Inferior parietal cortex (tissue), 1 donor: Measurements from ENCODE around the gene TJP2.

Experiments used
- DNase-seq: peaks from one replicate; pipeline ENCODE4 v3.0.0-alpha.2; 2016; ENCODE audit errors: extremely low spot score

Gene TJP2

DNA sequence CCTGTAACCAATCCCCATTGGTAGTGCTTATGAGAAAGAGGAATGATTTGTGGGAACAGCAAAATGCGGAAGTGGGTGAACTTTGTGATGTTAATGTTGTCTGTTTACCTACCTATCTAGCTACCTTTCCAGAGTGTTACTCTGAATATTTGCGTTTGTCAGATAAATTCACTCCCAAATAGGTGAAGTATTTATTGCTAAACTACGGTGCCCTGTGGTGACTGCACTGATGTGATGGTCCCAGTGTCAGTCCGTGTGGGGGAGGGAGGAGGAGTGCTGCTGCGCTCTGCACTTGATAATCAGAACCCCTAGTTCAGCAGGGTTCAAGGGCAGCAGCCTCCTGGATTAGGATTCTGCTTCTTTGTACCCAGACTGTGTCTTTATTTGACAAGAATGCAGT, 55.3 kb downstream of the TJP2 start:
- DNase-seq, result no peak

DNA sequence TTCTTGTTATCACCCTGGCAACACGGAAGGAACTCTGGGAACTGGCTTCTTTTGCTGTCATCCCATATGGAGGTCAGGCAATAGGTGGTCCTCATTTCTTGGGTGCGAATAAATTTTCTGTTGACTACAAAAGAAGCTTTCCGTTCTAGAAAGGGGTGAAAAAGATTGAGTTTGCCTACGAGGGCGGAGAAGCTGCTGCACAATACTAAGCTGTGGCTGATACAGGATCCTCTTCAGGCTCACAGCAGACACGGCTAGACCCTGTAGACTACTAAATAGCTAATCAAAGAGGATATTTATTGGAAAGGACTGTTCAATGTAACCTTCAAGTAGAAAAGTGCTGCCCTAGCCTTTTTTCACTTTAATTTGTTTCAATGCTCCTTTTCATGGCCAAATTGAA, 58.1 kb downstream of the TJP2 start:
- no peak for DNase-seq

DNA sequence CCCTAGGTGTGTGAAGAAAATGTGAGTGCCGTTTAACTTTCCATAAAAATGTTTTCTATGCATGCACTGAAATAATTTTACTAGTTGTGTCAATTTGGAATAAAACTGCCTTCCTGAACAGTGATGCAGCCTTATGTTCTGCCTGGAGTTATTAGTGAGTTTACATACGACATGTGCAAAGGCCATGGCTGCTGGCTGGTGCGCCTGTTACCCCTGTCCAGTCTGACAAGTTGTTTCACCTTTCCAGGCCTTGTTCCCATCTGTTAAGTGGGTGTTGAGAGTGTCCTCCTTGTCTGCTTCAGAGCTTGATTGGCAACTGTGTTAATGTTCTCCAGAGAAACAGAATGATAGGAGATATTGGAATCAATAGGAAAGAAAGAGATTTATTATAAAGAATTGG, 60.6 kb downstream of the TJP2 start:
- DNase-seq, result no peak

DNA sequence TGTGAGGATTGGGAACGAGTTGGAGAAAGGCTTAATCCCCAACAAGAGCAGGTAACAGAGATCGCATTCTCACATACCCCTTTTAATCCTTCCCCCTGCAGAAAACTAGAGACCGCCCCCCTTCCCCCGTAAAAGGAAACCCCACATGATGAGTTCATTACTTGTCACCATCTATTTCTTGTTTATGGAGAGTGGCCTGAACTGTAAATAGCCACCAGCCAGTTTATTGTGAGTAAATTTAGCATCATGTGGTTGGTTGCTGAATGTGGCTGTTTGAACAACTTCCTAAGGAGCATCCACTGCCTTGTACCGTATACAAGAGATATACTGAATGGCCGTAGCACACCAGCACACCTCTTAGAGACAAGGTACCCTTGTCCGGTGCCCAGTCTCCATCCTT, 62.1 kb downstream of the TJP2 start:
- no peak for DNase-seq

DNA sequence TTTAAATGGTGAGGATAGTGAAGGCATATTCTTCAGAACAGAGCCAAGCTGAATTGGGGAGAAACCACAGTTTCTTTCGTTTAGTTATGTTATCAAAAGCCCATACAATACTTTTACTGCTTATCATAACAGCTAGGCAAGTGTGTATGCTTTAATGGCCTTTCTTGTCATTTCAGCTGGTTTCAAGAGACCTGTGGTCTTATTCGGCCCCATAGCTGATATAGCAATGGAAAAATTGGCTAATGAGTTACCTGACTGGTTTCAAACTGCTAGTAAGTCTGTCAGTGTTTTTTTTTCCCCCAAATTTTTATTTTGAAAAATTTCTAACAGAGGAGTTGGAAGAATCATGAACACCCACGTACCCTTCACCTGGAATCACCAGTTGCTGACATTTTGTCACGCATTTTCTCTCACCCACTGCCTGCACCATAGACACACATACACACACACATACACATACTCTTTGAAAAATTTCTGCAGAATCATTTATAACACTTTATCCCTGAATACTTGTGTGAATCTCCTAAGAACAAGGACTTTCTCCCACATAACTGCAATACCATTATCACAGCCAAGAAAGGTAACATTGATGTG, 63.7 kb downstream of the TJP2 start:
- no peak for DNase-seq

DNA sequence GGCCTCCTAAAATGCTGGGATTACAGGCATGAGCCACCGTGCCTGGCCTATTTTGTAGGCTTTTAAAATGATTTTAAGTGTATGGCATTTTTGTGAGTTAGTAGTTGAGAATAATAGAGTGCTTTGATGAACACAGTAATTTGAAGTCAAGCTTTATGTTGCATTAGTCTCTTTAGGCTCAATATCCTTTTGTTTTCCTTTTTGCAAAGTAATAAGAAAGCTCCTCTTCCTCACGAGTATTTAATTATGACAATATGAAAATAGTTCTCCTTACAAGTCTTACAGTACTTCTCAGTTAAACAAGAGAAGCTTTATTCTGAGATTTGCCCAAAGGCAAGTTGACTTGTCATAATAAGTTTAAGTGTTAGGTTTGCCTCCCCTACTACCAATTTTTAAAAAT, 69.0 kb downstream of the TJP2 start:
- DNase-seq, result no peak

DNA sequence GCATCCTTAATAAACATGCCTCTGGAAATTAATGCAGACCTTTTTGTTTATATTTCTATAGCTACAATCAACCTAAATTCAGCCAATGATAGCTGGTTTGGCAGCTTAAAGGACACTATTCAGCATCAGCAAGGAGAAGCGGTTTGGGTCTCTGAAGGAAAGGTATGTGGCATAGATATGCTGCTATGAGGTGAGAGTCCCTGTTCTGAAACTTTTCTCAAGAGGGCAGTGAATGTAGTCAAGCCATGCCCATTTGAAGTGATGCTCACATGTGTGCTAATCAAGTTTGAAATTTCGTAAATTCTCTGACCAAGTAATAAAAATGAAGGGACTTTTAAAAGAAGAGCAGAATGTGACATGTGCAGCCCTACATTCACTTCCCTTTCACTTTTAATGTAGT, 72.6 kb downstream of the TJP2 start:
- DNase-seq, result no peak

DNA sequence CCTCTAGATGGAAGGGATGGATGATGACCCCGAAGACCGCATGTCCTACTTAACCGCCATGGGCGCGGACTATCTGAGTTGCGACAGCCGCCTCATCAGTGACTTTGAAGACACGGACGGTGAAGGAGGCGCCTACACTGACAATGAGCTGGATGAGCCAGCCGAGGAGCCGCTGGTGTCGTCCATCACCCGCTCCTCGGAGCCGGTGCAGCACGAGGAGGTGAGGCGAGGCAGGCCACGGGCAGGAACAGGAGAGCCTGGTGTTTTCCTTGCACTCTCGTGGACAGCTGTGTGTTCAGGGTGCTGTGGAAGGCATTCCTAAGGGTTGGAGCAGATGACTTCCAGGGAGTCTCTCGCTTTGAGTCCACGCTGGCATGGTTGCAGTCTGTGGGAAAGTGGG, 73.9 kb downstream of the TJP2 start:
- no peak for DNase-seq

DNA sequence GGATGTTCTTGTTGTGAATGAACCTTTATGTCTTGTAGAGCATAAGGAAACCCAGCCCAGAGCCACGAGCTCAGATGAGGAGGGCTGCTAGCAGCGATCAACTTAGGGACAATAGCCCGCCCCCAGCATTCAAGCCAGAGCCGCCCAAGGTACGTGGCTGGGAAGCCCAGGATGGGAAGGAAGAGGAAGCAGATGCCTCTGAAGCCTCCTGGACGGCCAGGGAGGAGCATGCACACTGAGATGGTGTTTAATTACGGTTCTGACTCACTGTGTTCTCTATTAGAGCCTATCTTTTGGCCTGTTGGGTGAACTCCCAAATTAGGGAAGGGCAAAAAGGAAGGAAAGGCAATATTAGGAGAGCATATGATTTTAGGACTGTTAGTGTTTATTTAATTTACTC, 75.3 kb downstream of the TJP2 start:
- no peak for DNase-seq

DNA sequence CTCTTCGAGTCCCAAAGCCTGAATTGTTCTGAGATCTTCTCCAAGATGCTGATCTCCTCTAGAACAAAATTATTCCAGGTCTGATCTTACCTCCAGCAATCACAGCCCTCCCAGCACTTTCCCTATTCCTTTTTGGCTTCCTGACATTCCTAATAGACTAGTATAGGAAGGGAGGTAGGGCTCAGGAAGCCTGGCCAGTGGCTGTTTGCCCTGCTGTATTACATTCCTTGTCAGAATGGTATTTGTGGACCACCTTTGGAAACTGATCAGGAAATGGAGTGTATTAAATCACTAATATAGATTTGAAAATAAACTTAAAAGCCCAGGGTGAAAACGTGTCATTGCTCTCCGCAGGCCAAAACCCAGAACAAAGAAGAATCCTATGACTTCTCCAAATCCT, 76.6 kb downstream of the TJP2 start:
- DNase-seq, result no peak

DNA sequence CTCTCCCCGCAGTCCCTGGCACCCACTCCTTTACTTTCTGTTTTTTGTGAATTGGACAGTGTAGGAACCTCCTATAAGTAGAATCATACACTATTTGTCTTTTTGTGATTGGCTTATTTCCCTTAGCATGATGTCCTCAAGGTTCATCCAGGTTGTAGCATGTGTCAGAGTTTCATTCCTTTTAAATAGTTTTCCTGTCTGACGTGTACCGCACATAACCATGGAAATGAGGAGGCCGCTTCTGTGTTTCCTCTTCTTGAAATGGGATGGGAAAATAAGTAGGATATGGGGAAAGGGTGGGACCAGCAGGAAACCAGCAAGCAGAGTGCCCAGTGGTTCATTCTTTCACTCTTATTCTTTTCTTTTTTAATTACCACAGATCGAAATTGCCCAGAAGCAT, 78.4 kb downstream of the TJP2 start:
- DNase-seq, result no peak

DNA sequence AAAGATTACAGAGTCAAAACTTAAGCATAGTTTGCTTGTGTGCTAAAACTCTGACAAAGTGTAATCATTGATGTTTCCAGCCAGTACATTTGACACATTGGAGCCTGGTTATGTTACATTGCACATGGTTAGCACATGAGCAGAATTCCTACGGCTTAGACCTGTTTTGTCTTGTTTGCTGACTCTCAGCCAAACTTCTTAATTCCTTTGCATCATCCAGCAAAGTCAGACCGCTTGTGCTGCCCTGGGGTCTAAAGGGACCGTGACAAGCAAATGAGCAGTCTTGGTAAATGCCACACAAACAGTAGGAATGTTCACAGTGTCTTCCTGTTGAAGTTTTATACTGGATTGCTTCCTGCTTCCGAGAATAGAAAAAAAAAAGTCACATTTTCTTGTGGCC, 79.0 kb downstream of the TJP2 start:
- no peak for DNase-seq

DNA sequence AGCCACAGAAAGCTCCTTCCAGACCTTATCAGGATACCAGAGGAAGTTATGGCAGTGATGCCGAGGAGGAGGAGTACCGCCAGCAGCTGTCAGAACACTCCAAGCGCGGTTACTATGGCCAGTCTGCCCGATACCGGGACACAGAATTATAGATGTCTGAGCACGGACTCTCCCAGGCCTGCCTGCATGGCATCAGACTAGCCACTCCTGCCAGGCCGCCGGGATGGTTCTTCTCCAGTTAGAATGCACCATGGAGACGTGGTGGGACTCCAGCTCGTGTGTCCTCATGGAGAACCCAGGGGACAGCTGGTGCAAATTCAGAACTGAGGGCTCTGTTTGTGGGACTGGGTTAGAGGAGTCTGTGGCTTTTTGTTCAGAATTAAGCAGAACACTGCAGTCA, 80.1 kb downstream of the TJP2 start:
- peak; percentile 20 for DNase-seq

DNA sequence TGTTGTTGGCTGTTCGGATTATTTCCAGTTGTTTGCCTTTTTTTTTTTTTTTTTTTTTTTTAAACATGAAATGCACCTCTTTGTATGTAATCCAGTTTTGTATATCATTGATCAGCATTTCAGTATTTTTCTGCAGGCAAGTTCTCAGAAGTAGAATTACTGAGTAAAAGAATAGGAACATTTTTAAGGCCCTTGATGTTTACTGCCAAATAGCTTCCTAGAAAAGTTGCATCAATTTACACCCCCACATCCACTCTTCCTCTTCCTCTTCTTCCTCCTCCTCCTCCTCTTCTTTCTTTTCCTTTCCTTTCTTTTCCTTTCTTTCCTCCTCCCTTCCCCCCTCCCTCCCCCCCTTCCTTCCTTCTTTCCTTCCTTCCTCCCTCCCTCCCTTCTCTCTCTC, 81.5 kb downstream of the TJP2 start:
- DNase-seq, result no peak

DNA sequence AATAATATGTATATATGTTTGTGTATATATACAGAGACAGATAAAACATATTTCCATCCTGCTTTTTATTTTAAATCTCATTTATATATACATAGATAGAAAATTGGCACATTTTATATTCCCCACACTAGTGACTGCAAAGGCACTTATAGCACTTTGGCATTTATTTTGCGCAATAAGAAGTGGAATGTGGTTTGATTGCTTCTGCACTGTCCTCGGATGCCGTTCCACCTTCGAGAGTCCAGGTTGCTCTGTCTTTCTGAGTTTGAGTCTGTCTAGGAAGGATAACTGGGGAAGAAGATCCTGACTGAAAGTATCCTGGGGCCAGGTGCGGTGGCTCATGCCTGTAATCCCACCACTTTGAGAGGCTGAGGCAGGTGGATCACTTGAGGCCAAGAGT, 84.5 kb downstream of the TJP2 start:
- no peak for DNase-seq

DNA sequence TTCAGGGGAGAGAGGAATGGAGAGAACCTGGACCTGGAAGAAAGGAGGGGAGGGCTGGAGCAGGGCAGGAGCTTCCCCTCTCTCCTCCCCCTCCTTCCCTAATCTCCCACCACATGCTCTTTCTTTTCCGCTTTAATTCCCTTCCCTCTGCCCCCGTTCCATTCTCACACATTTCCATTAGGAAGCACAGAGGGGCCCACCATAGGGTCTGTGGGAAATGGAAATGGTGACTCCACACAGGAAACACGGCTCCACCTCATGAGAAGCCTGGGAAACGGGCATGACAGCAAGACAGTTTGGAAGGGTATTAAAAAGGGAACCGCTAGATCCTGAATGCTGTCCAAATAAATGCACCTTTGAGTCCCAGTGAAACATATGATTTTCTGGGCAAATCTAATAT, 86.1 kb downstream of the TJP2 start:
- no peak for DNase-seq

DNA sequence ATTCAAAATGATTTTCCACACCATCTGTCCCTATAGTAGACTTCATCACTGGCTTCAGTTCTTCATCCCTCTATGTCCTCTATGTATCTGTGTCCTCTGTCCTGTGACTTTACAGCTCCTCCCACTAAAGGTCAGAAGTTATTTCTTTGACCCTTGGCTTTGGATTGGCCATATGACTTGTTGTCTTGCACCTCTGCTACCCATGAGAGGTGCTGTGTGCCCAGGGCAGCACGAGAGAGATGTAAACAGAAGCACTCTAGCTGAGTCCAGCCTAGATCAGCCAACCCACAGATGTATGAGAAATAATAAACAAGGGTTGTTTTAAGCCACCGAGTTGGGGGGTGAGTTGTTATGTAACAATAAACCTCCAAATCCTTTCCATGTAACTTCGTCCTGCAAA, 87.6 kb downstream of the TJP2 start:
- no peak for DNase-seq

DNA sequence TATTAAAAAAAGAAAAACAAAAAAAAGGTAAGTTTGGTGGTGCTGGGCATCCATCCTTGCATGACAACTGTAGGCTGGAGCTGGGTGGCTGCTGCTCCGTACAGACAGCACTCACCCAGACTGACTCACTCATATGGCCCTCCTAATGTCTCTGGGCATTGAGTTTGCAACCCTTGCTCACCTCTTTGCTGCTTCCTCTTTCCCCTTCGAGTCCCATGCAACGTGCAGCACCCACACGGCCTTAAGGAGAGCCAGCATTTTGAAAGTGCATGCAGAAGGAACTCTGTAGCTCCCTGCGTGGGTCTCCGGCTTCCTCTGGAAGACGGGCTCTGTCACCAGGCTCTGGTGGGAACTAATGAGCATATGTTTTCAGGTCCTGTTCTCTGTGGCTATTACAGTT, 90.4 kb downstream of the TJP2 start:
- DNase-seq, result no peak

DNA sequence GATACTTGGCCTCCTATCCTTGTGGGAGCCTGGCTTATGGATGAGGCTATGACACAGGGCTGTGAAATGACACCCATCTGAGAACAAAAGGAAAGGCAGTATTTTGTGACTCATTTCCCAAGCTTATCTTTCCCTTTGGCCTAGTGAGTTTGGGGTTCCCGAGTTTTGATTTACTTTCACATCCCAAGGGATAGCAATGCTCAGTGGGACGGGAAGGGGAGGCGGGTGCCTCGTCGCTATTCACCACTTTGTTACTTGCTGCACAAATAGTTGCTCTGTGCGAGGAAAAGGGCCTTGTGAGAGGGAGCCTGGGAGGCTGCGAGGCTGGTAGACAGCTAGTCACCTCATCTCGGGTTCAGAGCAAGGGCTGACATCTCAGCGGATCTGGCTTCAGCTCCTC, 91.8 kb downstream of the TJP2 start:
- DNase-seq, result no peak

DNA sequence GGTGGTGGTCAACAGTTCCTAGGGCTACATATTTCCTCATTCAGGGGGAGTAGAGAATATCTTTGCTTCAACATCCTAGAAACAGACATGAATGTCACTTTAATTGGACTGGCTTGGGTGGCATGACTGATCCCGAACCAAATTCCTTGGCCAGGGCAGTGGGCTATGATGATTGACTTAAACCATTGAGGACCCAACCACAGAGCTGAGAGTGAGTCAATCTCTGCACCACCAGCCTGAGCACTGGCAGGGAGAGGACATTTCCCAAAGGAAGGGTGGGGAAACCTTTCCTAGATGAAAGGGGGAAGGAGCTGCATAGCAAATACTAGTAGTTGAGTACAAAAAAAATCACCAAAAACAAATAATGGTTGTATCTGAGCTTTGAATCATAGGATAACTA, 98.1 kb downstream of the TJP2 start:
- DNase-seq, result no peak

DNA sequence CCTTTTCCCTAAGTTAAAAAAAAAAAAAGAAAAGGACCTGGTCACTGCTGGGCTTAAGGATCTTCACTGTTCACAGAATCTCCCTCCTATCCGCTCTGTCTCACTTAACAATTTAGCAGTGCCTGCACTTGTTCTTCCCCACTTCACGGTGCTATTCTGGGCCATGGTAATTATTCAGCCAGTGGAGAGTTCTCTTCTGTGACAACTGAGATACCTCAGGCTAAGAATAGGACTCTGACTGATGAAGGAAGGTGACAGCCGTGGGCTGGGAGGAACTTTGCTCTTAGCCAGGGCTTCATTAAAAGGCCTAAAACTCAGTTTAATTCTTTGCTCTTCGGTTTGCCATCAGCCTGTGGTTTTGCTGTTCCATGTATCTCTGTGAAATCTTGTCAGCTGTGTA, 99.1 kb downstream of the TJP2 start:
- DNase-seq, result no peak

DNA sequence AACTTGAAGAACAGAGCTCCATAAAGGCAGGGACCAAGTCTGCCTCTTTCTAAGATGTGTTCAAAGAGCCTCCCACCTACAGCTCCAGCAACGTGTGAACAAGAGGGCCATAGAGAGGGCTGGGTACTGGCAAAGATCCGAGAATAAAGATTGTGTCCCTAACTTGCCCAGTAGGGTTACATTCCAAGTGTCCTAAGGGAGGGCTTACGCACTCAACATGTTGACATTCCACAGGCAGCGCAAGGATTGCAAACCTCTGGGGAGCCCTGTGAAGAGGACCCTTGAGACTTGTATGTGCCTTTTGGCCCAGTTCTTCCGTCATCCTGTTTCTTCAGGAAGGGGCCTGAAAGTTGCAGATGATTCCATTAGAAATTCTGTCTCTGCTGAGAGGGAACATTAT, 102.7 kb downstream of the TJP2 start:
- no peak for DNase-seq

DNA sequence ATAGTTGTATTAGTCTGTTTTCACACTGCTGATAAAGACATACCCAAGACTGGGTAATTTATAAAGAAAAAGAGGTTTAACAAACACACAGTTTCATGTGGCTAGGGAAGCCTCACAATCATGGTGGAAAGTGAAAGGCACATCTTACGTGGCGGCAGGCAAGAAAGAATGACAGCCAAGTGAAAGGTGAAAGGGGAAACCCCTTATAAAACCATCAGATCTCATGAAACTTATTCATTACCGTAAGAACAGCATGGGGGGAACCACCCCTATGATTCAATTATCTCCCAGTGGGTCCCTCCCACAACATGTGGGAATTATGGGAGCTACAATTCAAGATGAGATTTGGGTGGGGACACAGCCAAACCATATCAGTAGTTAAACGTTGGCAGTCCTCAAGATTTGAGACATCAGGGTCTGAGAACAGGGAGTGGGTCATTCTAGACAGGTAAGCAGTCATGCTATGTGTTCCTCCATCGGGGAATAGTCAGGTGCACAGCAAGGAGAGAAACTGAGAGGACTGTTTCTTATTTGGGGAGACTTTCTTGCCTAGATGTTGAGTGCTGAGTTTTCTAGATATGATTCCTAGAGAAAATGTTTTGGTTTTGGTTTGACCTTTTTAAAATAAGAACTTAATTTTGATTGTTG, 105.1 kb downstream of the TJP2 start:
- no peak for DNase-seq

DNA sequence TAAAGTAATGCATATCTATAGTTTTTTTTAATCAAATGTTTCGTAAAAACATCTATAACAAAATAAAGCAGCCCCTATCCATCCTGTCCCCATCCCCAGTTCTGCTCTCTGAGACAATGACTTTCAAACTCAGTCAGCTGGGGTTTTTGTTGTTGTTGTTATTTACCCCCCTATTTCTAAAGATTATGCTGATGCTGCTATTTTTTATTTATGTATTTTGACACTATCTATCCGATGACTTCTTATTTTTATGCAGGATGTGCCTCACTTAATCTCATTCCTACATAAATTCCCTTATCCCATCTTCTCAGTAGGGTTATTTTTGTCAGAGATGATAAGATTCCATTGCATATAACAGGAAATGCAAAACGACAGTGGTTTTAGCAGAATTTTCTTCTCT, 105.7 kb downstream of the TJP2 start:
- no peak for DNase-seq
